GM12873 (cell line): ENCODE measurements around the gene APAF1.

ENCODE experiments used
- CTCF ChIP-seq: IDR thresholded peaks from 2 replicates; pipeline ENCODE4 v1.5.1; 2012; ENCODE audit warnings: low read depth, mild to moderate bottlenecking, moderate library complexity, low read length, control low read depth; ENCODE audit not compliant: insufficient read depth; ENCODE audit errors: missing control alignments

APAF1 gene

DNA sequence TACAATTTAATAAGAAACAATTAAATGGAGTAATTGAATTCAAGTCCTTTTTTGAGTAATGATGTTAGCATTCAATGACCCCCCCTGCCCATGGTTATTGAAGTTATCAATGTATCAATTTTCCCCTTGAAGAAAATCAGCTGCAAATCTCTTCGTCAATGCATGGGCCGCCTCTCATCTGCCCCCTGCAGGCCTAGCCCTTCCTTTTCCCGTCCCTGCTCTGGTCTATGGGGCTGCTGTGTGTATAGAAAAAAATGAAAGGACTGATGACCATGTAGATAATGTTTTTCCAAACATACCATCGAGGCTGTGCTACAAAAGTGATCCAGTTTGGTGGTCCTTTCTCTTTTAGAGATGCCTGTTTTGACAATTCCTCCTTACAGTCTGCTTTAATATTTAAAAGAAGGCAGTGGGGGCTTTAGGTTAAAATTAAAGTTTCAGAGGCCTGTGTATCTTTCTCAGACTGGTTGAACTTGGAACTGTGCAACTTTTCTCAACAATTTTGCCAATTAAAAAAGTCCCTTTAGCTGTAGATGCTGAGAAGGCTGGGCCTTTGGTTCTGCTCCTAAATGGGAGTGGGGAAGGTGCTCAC lies 98.4 kb downstream of the APAF1 start:
- TF ChIP-seq CTCF, result peak; percentile 81

DNA sequence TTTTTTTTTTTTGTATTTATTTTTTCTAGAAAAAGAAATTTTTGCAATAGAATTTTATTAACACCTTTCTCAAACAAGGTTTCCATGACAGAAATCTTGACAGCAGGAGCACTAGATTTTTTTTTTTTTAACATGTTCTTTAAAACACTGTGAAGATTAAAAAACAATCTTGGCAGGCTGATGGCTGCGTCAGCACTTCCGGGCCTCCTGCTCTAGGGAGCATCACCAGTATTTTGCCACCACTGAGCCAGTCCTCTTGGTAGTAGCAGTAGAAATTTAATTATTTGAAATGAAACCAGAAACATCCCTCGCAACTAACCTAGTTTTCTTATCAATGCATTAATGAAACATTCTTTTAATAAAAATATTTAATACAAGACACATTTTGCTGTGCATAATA lies 99.6 kb downstream of the APAF1 start:
- no peak for TF ChIP-seq CTCF

- no peak for TF ChIP-seq CTCF
These were observed 100.7 kb downstream of the APAF1 start for GRCh38 chr12:98745578-98746391.

GRCh38 chr12:98748463-98748862 lies 103.4 kb downstream of the APAF1 start:
- TF ChIP-seq CTCF, result no peak

DNA sequence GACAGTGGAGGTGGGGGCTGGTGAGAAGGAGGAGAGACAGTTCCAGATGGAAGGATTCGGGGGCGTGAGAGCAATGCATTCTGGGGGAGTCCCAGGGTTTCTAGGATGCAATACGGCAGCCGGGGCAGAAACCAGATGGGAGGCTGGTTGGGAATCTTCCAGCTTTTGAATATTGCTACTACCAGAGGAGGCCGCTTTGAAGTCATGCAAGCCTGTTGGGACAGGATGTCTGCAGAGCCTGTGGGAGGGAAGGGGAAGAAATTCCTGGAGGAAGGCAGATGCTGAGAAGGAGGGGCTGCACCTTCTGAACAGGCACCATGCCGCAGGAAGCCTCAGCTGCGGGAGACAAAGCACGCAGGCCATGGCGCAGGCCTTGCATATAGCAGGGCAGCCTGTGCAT lies 105.4 kb downstream of the APAF1 start:
- TF ChIP-seq CTCF, result no peak

- no peak for TF ChIP-seq CTCF
These were observed 106.6 kb downstream of the APAF1 start for GRCh38 chr12:98751580-98752115.

- no peak for TF ChIP-seq CTCF
These were observed 107.6 kb downstream of the APAF1 start for GRCh38 chr12:98752726-98753125.
